HepG2 (cell line): ENCODE measurements around the gene PMVK. TPM values are rescaled to one million over a fixed set of nuclear protein-coding genes. Genes with fewer than 3 reads are reported as not detected.
A peak's percentile ranks its signal among the peaks of the same experiment; 100 is the strongest.

Source experiments
- CHCHD3 ChIP-seq: sonication (generic); formaldehyde crosslinking; IDR thresholded peaks from 2 replicates; pipeline ENCODE4 v1.8.0; 2022; ENCODE audit warnings: mild to moderate bottlenecking, missing genetic modification reagents, moderate library complexity
- ERF ChIP-seq: IDR thresholded peaks from 2 replicates; pipeline ENCODE4 v1.6.1; 2018; ENCODE audit warnings: missing biosample characterization, missing genetic modification reagents
- HDAC6 ChIP-seq: fragments of 200-600 bp; sonication (generic); IDR thresholded peaks from 2 replicates; pipeline ENCODE4 v1.7.0; 2017; ENCODE audit warnings: mild to moderate bottlenecking, antibody characterized with exemption, low read length, low read depth
- NFE2L2 ChIP-seq: fragments of 150-350 bp; IDR thresholded peaks from 2 replicates; pipeline ENCODE4 v1.6.1; 2014; ENCODE audit warnings: low read length
- PTBP1 ChIP-seq: fragments of 200-400 bp; formaldehyde crosslinking; IDR thresholded peaks from 2 replicates; pipeline ENCODE4 v1.6.1; 2018; ENCODE audit warnings: low read length, low read depth; ENCODE audit not compliant: poor library complexity, severe bottlenecking
- SIX1 ChIP-seq: sonication (generic); formaldehyde crosslinking; IDR thresholded peaks from 2 replicates; pipeline ENCODE4 v1.4.0; 2020; ENCODE audit warnings: missing genetic modification reagents, borderline replicate concordance
- TAF15 ChIP-seq: fragments of 200-400 bp; formaldehyde crosslinking; IDR thresholded peaks from one replicate; pipeline ENCODE4 v1.6.1; 2018; ENCODE audit warnings: mild to moderate bottlenecking, low read depth, low read length; ENCODE audit not compliant: poor library complexity, severe bottlenecking
- TBX3 ChIP-seq: fragments of 450-650 bp; IDR thresholded peaks from 2 replicates; pipeline ENCODE4 v1.6.1; 2017; ENCODE audit warnings: antibody characterized with exemption, mild to moderate bottlenecking, inconsistent platforms, borderline replicate concordance
- ZFP82 ChIP-seq: sonication (generic); formaldehyde crosslinking; IDR thresholded peaks from 2 replicates; pipeline ENCODE4 v1.5.1; 2020; ENCODE audit warnings: mild to moderate bottlenecking, missing genetic modification reagents, borderline replicate concordance
- ZNF138 ChIP-seq: sonication (generic); formaldehyde crosslinking; IDR thresholded peaks from 2 replicates; pipeline ENCODE4 v1.5.0; 2020; ENCODE audit warnings: mild to moderate bottlenecking, low read depth, missing genetic modification reagents
- ZNF30 ChIP-seq: sonication (generic); formaldehyde crosslinking; IDR thresholded peaks from 2 replicates; pipeline ENCODE4 v1.5.0; 2020; ENCODE audit warnings: mild to moderate bottlenecking, missing genetic modification reagents
- ZNF607 ChIP-seq: sonication (generic); formaldehyde crosslinking; IDR thresholded peaks from 2 replicates; pipeline ENCODE4 v1.5.1; 2020; ENCODE audit warnings: missing genetic modification reagents, mild to moderate bottlenecking, borderline replicate concordance
- ZNF703 ChIP-seq: sonication (generic); formaldehyde crosslinking; IDR thresholded peaks from 2 replicates; pipeline ENCODE4 v1.5.1; 2020; ENCODE audit warnings: missing genetic modification reagents, mild to moderate bottlenecking, moderate library complexity, borderline replicate concordance
- ZNF724P ChIP-seq: sonication (generic); formaldehyde crosslinking; IDR thresholded peaks from 2 replicates; pipeline ENCODE4 v1.8.0; 2022; ENCODE audit warnings: missing genetic modification reagents, borderline replicate concordance
- ZSCAN9 ChIP-seq: IDR thresholded peaks from 2 replicates; pipeline ENCODE4 v1.6.1; 2016; ENCODE audit warnings: borderline replicate concordance
- polyA plus RNA-seq, 8 experiments: library from polyadenylated mRNA; depleted of rRNA in 3 of 8; stranded (reverse) in 7 of 8; unstranded in 1 of 8; fragments of >200 nt; fragmentation: Illumina TruSeq in 4 of 8; extraction: Trizol in 4 of 8; gene quantifications; 2 replicates each; pipeline versions ENCODE4 v1.2.1 to v1.2.3, GENCODE V29; 2011 to 2016; ENCODE audit warnings: low read depth in 4 of 8, missing spikeins in 1 of 8, mixed read lengths in 1 of 8; ENCODE audit not compliant: insufficient read depth in 1 of 8
- total RNA-seq, 5 experiments: library from RNA; depleted of rRNA; stranded (reverse); fragments of >200 nt; fragmentation: Illumina TruSeq; extraction: Trizol; gene quantifications; 2 replicates each; pipeline ENCODE4 v1.2.3, GENCODE V29; 2016; ENCODE audit warnings: low read depth in 1 of 5
- TF ChIP-seq, protein P1 (sequence below): sonication (generic); formaldehyde crosslinking; IDR thresholded peaks from 2 replicates; pipeline ENCODE4 v1.4.0; 2020; ENCODE audit warnings: missing genetic modification reagents
- TF ChIP-seq, protein P2 (sequence below): fragments of 450-650 bp; IDR thresholded peaks from 2 replicates; pipeline ENCODE4 v1.6.1; 2016
- TF ChIP-seq, protein P3 (sequence below): sonication (generic); formaldehyde crosslinking; IDR thresholded peaks from 2 replicates; pipeline ENCODE4 v1.4.0; 2020; ENCODE audit warnings: missing genetic modification reagents
- TF ChIP-seq, protein P4 (sequence below): sonication (generic); formaldehyde crosslinking; IDR thresholded peaks from 2 replicates; pipeline ENCODE4 v1.5.0; 2020; ENCODE audit warnings: mild to moderate bottlenecking, missing genetic modification reagents

PMVK gene
- total and polyA plus RNA-seq, 2 of the 13 experiments (the other 11 are each of a cell fraction or from before 2014, with no cell fraction given) = 3.9 to 12.6 TPM

DNA sequence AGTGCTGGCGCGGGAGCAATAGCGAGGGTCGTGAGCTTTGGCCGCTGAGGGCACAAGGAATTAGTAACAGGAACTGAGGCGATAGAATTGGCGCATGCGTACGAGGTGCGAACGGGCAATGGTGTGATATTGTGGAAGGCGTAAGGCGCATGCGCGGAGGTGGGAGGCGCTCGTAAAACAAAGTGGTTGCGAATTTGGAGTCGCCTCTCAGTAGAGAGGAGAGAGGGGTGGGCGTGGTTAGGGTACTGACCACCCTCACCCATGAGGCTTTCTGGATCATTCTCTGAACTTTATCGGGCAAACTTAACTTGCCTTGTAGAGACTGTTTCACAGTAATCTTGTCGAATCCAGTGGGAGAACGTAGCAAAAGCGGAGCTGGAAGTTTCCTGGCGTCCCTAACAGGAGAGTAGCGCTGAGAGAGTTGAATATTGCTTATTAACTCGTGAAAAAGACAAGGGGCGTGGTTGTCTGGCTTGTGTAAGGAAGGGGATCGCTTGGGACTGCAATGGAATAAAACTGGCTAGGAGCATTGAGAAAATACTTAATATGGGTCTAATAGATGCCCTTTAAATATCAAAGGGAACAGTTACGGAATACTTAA, 38.4 kb upstream of the PMVK start (continued):
- TF ChIP-seq CHCHD3 = no peak
- TF ChIP-seq PTBP1 = no peak
- TF ChIP-seq, protein P1, sequence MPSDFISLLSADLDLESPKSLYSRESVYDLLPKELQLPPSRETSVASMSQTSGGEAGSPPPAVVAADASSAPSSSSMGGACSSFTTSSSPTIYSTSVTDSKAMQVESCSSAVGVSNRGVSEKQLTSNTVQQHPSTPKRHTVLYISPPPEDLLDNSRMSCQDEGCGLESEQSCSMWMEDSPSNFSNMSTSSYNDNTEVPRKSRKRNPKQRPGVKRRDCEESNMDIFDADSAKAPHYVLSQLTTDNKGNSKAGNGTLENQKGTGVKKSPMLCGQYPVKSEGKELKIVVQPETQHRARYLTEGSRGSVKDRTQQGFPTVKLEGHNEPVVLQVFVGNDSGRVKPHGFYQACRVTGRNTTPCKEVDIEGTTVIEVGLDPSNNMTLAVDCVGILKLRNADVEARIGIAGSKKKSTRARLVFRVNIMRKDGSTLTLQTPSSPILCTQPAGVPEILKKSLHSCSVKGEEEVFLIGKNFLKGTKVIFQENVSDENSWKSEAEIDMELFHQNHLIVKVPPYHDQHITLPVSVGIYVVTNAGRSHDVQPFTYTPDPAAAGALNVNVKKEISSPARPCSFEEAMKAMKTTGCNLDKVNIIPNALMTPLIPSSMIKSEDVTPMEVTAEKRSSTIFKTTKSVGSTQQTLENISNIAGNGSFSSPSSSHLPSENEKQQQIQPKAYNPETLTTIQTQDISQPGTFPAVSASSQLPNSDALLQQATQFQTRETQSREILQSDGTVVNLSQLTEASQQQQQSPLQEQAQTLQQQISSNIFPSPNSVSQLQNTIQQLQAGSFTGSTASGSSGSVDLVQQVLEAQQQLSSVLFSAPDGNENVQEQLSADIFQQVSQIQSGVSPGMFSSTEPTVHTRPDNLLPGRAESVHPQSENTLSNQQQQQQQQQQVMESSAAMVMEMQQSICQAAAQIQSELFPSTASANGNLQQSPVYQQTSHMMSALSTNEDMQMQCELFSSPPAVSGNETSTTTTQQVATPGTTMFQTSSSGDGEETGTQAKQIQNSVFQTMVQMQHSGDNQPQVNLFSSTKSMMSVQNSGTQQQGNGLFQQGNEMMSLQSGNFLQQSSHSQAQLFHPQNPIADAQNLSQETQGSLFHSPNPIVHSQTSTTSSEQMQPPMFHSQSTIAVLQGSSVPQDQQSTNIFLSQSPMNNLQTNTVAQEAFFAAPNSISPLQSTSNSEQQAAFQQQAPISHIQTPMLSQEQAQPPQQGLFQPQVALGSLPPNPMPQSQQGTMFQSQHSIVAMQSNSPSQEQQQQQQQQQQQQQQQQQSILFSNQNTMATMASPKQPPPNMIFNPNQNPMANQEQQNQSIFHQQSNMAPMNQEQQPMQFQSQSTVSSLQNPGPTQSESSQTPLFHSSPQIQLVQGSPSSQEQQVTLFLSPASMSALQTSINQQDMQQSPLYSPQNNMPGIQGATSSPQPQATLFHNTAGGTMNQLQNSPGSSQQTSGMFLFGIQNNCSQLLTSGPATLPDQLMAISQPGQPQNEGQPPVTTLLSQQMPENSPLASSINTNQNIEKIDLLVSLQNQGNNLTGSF = no peak
- no peak for TF ChIP-seq ZNF138 (CRISPR knock-in tag)
- no peak for TF ChIP-seq ZNF30 (CRISPR knock-in tag)
- TF ChIP-seq ZFP82 = no peak
- TF ChIP-seq, protein P2, sequence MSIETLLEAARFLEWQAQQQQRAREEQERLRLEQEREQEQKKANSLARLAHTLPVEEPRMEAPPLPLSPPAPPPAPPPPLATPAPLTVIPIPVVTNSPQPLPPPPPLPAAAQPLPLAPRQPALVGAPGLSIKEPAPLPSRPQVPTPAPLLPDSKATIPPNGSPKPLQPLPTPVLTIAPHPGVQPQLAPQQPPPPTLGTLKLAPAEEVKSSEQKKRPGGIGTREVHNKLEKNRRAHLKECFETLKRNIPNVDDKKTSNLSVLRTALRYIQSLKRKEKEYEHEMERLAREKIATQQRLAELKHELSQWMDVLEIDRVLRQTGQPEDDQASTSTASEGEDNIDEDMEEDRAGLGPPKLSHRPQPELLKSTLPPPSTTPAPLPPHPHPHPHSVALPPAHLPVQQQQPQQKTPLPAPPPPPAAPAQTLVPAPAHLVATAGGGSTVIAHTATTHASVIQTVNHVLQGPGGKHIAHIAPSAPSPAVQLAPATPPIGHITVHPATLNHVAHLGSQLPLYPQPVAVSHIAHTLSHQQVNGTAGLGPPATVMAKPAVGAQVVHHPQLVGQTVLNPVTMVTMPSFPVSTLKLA = peak; percentile 50
- TF ChIP-seq ERF (CRISPR knock-in tag) = peak; percentile 14; the same call in 1 of the 2 replicates
- TF ChIP-seq SIX1 = peak; percentile 9; the same call in 1 of the 2 replicates
- no peak for TF ChIP-seq ZNF724P (CRISPR knock-in tag)
- 0 out of 2 replicates have a peak, but pooled peaks have one; percentile 18 for TF ChIP-seq ZSCAN9 (CRISPR knock-in tag)
- no peak for TF ChIP-seq NFE2L2
- TF ChIP-seq TAF15 = no peak
- TF ChIP-seq ZNF607 = no peak; the same call in 1 of the 2 replicates
- TF ChIP-seq, protein P3, sequence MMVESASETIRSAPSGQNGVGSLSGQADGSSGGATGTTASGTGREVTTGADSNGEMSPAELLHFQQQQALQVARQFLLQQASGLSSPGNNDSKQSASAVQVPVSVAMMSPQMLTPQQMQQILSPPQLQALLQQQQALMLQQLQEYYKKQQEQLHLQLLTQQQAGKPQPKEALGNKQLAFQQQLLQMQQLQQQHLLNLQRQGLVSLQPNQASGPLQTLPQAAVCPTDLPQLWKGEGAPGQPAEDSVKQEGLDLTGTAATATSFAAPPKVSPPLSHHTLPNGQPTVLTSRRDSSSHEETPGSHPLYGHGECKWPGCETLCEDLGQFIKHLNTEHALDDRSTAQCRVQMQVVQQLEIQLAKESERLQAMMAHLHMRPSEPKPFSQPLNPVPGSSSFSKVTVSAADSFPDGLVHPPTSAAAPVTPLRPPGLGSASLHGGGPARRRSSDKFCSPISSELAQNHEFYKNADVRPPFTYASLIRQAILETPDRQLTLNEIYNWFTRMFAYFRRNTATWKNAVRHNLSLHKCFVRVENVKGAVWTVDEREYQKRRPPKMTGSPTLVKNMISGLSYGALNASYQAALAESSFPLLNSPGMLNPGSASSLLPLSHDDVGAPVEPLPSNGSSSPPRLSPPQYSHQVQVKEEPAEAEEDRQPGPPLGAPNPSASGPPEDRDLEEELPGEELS (CRISPR knock-in tag) = 0 out of 2 replicates have a peak, but pooled peaks have one; percentile 4
- no peak for TF ChIP-seq HDAC6
- no peak for TF ChIP-seq ZNF703 (CRISPR knock-in tag)
- TF ChIP-seq, protein P4, sequence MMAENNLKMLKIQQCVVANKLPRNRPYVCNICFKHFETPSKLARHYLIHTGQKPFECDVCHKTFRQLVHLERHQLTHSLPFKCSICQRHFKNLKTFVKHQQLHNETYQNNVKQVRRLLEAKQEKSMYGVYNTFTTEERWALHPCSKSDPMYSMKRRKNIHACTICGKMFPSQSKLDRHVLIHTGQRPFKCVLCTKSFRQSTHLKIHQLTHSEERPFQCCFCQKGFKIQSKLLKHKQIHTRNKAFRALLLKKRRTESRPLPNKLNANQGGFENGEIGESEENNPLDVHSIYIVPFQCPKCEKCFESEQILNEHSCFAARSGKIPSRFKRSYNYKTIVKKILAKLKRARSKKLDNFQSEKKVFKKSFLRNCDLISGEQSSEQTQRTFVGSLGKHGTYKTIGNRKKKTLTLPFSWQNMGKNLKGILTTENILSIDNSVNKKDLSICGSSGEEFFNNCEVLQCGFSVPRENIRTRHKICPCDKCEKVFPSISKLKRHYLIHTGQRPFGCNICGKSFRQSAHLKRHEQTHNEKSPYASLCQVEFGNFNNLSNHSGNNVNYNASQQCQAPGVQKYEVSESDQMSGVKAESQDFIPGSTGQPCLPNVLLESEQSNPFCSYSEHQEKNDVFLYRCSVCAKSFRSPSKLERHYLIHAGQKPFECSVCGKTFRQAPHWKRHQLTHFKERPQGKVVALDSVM (CRISPR knock-in tag) = no peak
- TF ChIP-seq TBX3 = no peak
